Measurements from ENCODE around the gene PDGFC. TPM values are rescaled to one million over a fixed set of nuclear protein-coding genes. Genes with fewer than 3 reads are reported as not detected.

The PDGFC gene
- total RNA-seq, 4 donors from 2014 or later, result 8.4 to 34.7 (median 21.9) TPM

- H3K4me1 ChIP-seq, result no peaks in the 10 kb centered on the region
- H3K4me3 ChIP-seq, result no peak overlapping the region
- 20 to 34% methylated on average over 1 of the region's 1 CpG for WGBS, 2 donors
- DNase-seq (ENCODE audit: low spot score in 2 of 2), result no peak
- H3K9me3 ChIP-seq, result no peaks in the 10 kb centered on the region
- no peaks in the 10 kb centered on the region for H3K36me3 ChIP-seq
- H3K27me3 ChIP-seq, result no peaks in the 10 kb centered on the region
- TF ChIP-seq POLR2A (IDR thresholded peaks at IDR 0.05) (no peak), CTCF (IDR thresholded peaks at IDR 0.05) (no peak), EP300 (IDR thresholded peaks at IDR 0.05) (no peak)
- H3K27ac ChIP-seq, result no peak overlapping the region
These were observed 75.1 kb downstream of the PDGFC start for GRCh38 chr4:156896527-156896926.

- no peaks in the 10 kb centered on the region for H3K27me3 ChIP-seq
- TF ChIP-seq EP300 (IDR thresholded peaks at IDR 0.05), result no peak
- no peak for TF ChIP-seq POLR2A (IDR thresholded peaks at IDR 0.05)
- TF ChIP-seq CTCF (IDR thresholded peaks at IDR 0.05), result no peak
These were observed 77.4 kb downstream of the PDGFC start for GRCh38 chr4:156894234-156894633.

GRCh38 chr4:156892805-156893204, 78.8 kb downstream of the PDGFC start:
- TF ChIP-seq CTCF (IDR thresholded peaks at IDR 0.05) (no peak), POLR2A (IDR thresholded peaks at IDR 0.05) (no peak), EP300 (IDR thresholded peaks at IDR 0.05) (no peak)
- no peak overlapping the region for H3K4me3 ChIP-seq
- H3K36me3 ChIP-seq, result no peaks in the 10 kb centered on the region
- H3K27ac ChIP-seq, result no peak overlapping the region
- H3K4me1 ChIP-seq, result no peaks in the 10 kb centered on the region
- H3K9me3 ChIP-seq, result no peaks in the 10 kb centered on the region
- no peaks in the 10 kb centered on the region for H3K27me3 ChIP-seq
- no peak for DNase-seq (ENCODE audit: low spot score in 2 of 2)
- WGBS, 2 donors, result 70 to 83% methylated on average over 2 of the region's 2 CpGs

More at GRCh38 chr4:156894234-156894633, 77.4 kb downstream of the PDGFC start:
- 80 to 86% methylated on average over 1 of the region's 1 CpG for WGBS, 2 donors
- no peaks in the 10 kb centered on the region for H3K9me3 ChIP-seq
- H3K4me1 ChIP-seq, result no peaks in the 10 kb centered on the region
- H3K4me3 ChIP-seq, result no peak overlapping the region
- no peak overlapping the region for H3K27ac ChIP-seq
- H3K36me3 ChIP-seq, result no peaks in the 10 kb centered on the region
- no peak for DNase-seq (ENCODE audit: low spot score in 2 of 2)

- Histone ChIP-seq H3K4me3 (no peak overlapping the region), H3K27me3 (no peaks in the 10 kb centered on the region), H3K36me3 (no peaks in the 10 kb centered on the region), H3K27ac (no peak overlapping the region), H3K4me1 (no peaks in the 10 kb centered on the region), H3K9me3 (peaks cover 0 to 5% (median 0%) of the 10 kb centered on the region in 4 donors)
- peak in 1 of 2 donors; percentile 45 for TF ChIP-seq EP300 (IDR thresholded peaks at IDR 0.05)
- no peak for TF ChIP-seq POLR2A (IDR thresholded peaks at IDR 0.05)
- peak; percentile 14 to 28 for DNase-seq (ENCODE audit: low spot score in 2 of 2)
- 82 to 85% methylated on average over 8 of the region's 8 CpGs for WGBS, 2 donors
These were observed 81.7 kb downstream of the PDGFC start for GRCh38 chr4:156889616-156890594.

GRCh38 chr4:156888762-156889161, 82.8 kb downstream of the PDGFC start:
- Histone ChIP-seq H3K9me3 (peaks cover 0 to 5% (median 0%) of the 10 kb centered on the region in 4 donors), H3K4me1 (no peaks in the 10 kb centered on the region), H3K27ac (no peak overlapping the region), H3K36me3 (no peaks in the 10 kb centered on the region), H3K4me3 (no peak overlapping the region), H3K27me3 (no peaks in the 10 kb centered on the region)
- DNase-seq (ENCODE audit: low spot score in 2 of 2), result no peak
- TF ChIP-seq POLR2A (IDR thresholded peaks at IDR 0.05) (no peak), CTCF (IDR thresholded peaks at IDR 0.05) (no peak), EP300 (IDR thresholded peaks at IDR 0.05) (no peak)
- WGBS, 2 donors, result 46 to 57% methylated on average over 3 of the region's 3 CpGs
